ENCODE data around the gene SMARCAL1. TPM values are rescaled to one million over a fixed set of nuclear protein-coding genes. Genes with fewer than 3 reads are reported as not detected.

SMARCAL1 gene
- total RNA-seq, 1 experiment from 2014 or later, result 23.7 TPM

DNA sequence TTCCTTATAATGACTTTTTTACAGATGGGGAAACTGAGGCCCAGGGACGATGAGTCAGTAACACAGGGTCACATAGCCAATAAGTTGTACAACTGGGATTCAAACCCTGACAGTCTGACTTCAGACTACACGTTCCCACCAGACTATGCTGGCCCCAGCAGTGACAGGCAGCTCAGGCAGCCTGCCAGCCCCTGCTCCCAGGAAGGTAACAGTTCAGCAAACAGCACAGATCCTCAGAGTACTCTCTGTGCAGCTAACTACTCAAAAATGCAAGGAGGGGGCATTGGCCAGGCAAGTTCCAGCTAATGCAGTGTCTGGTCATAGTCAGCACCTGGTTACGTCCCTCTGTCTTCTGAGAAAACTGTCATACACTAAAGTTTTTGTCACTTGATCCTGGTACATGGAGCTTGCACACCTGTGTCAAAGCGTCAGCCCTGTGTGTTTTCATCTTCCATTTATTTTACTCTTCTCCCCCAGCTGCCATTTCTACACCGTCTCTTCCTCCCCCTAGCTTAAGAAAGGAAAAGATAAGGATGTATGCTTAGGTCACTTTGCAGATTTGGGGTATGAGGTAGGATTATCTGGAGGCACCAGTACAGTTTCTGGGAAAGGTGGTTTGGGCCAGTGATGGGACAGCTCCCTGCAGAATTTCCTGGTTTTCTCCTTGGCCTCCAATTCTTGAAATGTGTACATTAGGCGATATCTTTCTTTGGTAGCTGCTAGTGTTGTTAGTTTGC is 4.5 kb downstream of the SMARCAL1 start:
- Histone ChIP-seq H3K9me2 (replicated peaks; ENCODE audit: insufficient read depth, low read length) (no peaks in the 10 kb centered on the region), H3K9me3 (ENCODE audit: low read length) (no peaks in the 10 kb centered on the region), H3K9ac (ENCODE audit: low read length) (no peak overlapping the region), H3K36me3 (ENCODE audit: insufficient read depth, low read length) (peaks cover 27% of the 10 kb centered on the region), H3K27me3 (ENCODE audit: low read length) (no peaks in the 10 kb centered on the region), H4K20me1 (ENCODE audit: insufficient read depth, low read depth, low read length) (no peaks in the 10 kb centered on the region), H3K4me2 (ENCODE audit: low read depth, low read length, poor library complexity, severe bottlenecking) (no peak overlapping the region), H3K27ac (ENCODE audit: low read length) (no peak overlapping the region), H3K79me2 (ENCODE audit: low read length) (peaks cover 29% of the 10 kb centered on the region), H3K4me3 (ENCODE audit: low read length) (no peak overlapping the region), H2AFZ (ENCODE audit: low read length) (no peak overlapping the region), H3K4me1 (ENCODE audit: low read length) (peaks cover 29% of the 10 kb centered on the region)
- DNase-seq, result no peak

DNA sequence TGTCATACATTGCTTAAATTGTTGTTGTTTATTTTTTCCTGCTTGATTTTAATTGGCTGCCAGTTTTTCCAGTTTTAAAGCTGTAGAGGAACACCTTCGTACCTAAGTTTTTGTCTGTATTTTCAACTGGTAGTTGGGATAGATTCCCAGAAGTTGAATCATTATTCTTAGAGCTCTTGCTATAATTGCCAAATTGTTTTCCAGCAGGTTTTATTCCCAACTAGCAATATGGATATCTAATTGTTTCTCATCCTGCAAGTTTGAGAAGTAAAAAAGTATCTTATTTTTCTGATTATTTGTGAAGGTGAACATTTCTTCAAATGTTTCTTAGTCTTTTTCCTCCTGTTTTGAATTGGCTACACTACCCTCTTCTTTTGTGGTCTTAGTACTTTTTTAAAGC is 6.7 kb downstream of the SMARCAL1 start:
- Histone ChIP-seq H3K4me2 (ENCODE audit: low read depth, low read length, poor library complexity, severe bottlenecking) (no peak overlapping the region), H2AFZ (ENCODE audit: low read length) (no peak overlapping the region), H3K27me3 (ENCODE audit: low read length) (no peaks in the 10 kb centered on the region), H3K9me2 (replicated peaks; ENCODE audit: insufficient read depth, low read length) (no peaks in the 10 kb centered on the region), H3K79me2 (ENCODE audit: low read length) (peaks cover 15% of the 10 kb centered on the region), H3K9me3 (ENCODE audit: low read length) (no peaks in the 10 kb centered on the region), H3K27ac (ENCODE audit: low read length) (no peak overlapping the region), H3K9ac (ENCODE audit: low read length) (no peak overlapping the region), H3K4me1 (ENCODE audit: low read length) (peaks cover 18% of the 10 kb centered on the region), H3K36me3 (ENCODE audit: insufficient read depth, low read length) (peaks cover 46% of the 10 kb centered on the region), H4K20me1 (ENCODE audit: insufficient read depth, low read depth, low read length) (no peaks in the 10 kb centered on the region), H3K4me3 (ENCODE audit: low read length) (no peak overlapping the region)
- no peak for DNase-seq

- Histone ChIP-seq H3K9ac (ENCODE audit: low read length) (no peak overlapping the region), H3K4me1 (ENCODE audit: low read length) (peaks cover 16% of the 10 kb centered on the region), H3K4me2 (ENCODE audit: low read depth, low read length, poor library complexity, severe bottlenecking) (no peak overlapping the region), H3K36me3 (ENCODE audit: insufficient read depth, low read length) (peaks cover 54% of the 10 kb centered on the region), H3K27me3 (ENCODE audit: low read length) (no peaks in the 10 kb centered on the region), H3K27ac (ENCODE audit: low read length) (no peak overlapping the region), H3K9me3 (ENCODE audit: low read length) (no peaks in the 10 kb centered on the region), H3K79me2 (ENCODE audit: low read length) (peaks cover 6% of the 10 kb centered on the region; the same call in 1 of the 2 replicates), H2AFZ (ENCODE audit: low read length) (no peak overlapping the region), H4K20me1 (ENCODE audit: insufficient read depth, low read depth, low read length) (no peaks in the 10 kb centered on the region), H3K9me2 (replicated peaks; ENCODE audit: insufficient read depth, low read length) (no peaks in the 10 kb centered on the region), H3K4me3 (ENCODE audit: low read length) (no peak overlapping the region)
- no peak for DNase-seq
Measured at GRCh38 chr2:216420367-216421101, 8.2 kb downstream of the SMARCAL1 start.

DNA sequence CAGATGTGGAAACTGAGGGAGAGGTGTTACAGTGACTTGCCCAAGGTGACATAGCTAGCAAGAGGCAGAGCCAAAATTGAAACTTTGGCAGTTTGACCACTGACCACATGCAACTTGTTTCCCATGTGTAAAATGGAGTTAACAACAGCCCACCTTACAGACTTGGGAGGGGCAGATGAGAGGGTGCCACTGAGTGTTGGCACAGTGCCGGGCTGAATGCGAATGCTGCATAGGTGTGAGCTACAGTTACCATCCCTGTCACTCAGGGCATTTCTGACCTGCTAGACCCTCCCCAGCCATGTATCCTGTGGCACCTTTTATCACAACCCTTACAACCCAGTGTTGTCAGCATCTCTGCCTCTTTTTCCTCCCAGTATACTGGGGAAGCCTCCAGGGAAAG is 10.8 kb downstream of the SMARCAL1 start:
- no peak for DNase-seq
- H3K27ac ChIP-seq (ENCODE audit: low read length), result no peak overlapping the region

DNA sequence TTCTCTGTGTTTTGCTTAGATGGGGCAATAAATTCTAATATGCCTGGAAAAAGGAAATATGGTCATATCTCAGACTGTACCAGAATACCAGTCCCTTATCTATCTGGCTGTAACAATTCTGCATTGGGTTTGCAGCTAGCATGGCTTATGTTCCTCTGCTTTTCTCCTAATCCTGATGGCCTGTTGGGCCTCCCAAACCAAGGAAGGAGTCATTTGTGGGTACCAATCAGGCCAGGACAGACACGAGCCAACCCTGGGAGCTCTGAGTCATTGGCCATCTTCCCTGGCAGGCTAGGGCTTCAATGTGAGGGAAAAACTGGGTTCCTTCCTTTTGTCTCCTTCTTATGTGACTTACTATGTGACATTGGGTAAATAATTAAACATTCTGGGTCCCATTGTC is 12.0 kb downstream of the SMARCAL1 start:
- no peak overlapping the region for H3K9ac ChIP-seq (ENCODE audit: low read length)
- no peak overlapping the region for H3K27ac ChIP-seq (ENCODE audit: low read length)
- no peaks in the 10 kb centered on the region for H3K9me3 ChIP-seq (ENCODE audit: low read length)
- H4K20me1 ChIP-seq (ENCODE audit: insufficient read depth, low read depth, low read length), result no peaks in the 10 kb centered on the region
- no peaks in the 10 kb centered on the region for H3K9me2 ChIP-seq (replicated peaks; ENCODE audit: insufficient read depth, low read length)
- no peak for DNase-seq
- no peaks in the 10 kb centered on the region for H3K79me2 ChIP-seq (ENCODE audit: low read length)
- peaks cover 49% of the 10 kb centered on the region for H3K36me3 ChIP-seq (ENCODE audit: insufficient read depth, low read length)
- H2AFZ ChIP-seq (ENCODE audit: low read length), result no peak overlapping the region
- no peaks in the 10 kb centered on the region for H3K4me1 ChIP-seq (ENCODE audit: low read length)
- no peaks in the 10 kb centered on the region for H3K27me3 ChIP-seq (ENCODE audit: low read length)
- H3K4me2 ChIP-seq (ENCODE audit: low read depth, low read length, poor library complexity, severe bottlenecking), result no peak overlapping the region
- H3K4me3 ChIP-seq (ENCODE audit: low read length), result no peak overlapping the region

More for the DNA sequence above, 10.8 kb downstream of the SMARCAL1 start:
- no peak overlapping the region for H3K9ac ChIP-seq (ENCODE audit: low read length)
- H3K79me2 ChIP-seq (ENCODE audit: low read length), result no peaks in the 10 kb centered on the region
- no peak overlapping the region for H3K4me2 ChIP-seq (ENCODE audit: low read depth, low read length, poor library complexity, severe bottlenecking)
- H3K9me2 ChIP-seq (replicated peaks; ENCODE audit: insufficient read depth, low read length), result no peaks in the 10 kb centered on the region
- H3K9me3 ChIP-seq (ENCODE audit: low read length), result no peaks in the 10 kb centered on the region
- H3K27me3 ChIP-seq (ENCODE audit: low read length), result no peaks in the 10 kb centered on the region
- H3K4me3 ChIP-seq (ENCODE audit: low read length), result no peak overlapping the region
- no peak overlapping the region for H2AFZ ChIP-seq (ENCODE audit: low read length)
- H3K4me1 ChIP-seq (ENCODE audit: low read length), result no peaks in the 10 kb centered on the region
- peaks cover 48% of the 10 kb centered on the region for H3K36me3 ChIP-seq (ENCODE audit: insufficient read depth, low read length)
- H4K20me1 ChIP-seq (ENCODE audit: insufficient read depth, low read depth, low read length), result no peaks in the 10 kb centered on the region

GRCh38 chr2:216425008-216425787 is 12.9 kb downstream of the SMARCAL1 start:
- H3K4me2 ChIP-seq (ENCODE audit: low read depth, low read length, poor library complexity, severe bottlenecking), result no peak overlapping the region
- no peaks in the 10 kb centered on the region for H3K27me3 ChIP-seq (ENCODE audit: low read length)
- no peak overlapping the region for H2AFZ ChIP-seq (ENCODE audit: low read length)
- no peaks in the 10 kb centered on the region for H3K79me2 ChIP-seq (ENCODE audit: low read length)
- no peaks in the 10 kb centered on the region for H3K9me3 ChIP-seq (ENCODE audit: low read length)
- no peaks in the 10 kb centered on the region for H4K20me1 ChIP-seq (ENCODE audit: insufficient read depth, low read depth, low read length)
- H3K9ac ChIP-seq (ENCODE audit: low read length), result no peak overlapping the region
- no peak overlapping the region for H3K4me3 ChIP-seq (ENCODE audit: low read length)
- no peak for DNase-seq
- peaks cover 57% of the 10 kb centered on the region for H3K36me3 ChIP-seq (ENCODE audit: insufficient read depth, low read length)
- no peaks in the 10 kb centered on the region for H3K4me1 ChIP-seq (ENCODE audit: low read length)
- H3K27ac ChIP-seq (ENCODE audit: low read length), result no peak overlapping the region
- no peaks in the 10 kb centered on the region for H3K9me2 ChIP-seq (replicated peaks; ENCODE audit: insufficient read depth, low read length)

GRCh38 chr2:216426166-216426777 is 14.0 kb downstream of the SMARCAL1 start:
- H3K36me3 ChIP-seq (ENCODE audit: insufficient read depth, low read length), result peaks cover 58% of the 10 kb centered on the region
- H2AFZ ChIP-seq (ENCODE audit: low read length), result no peak overlapping the region

DNA sequence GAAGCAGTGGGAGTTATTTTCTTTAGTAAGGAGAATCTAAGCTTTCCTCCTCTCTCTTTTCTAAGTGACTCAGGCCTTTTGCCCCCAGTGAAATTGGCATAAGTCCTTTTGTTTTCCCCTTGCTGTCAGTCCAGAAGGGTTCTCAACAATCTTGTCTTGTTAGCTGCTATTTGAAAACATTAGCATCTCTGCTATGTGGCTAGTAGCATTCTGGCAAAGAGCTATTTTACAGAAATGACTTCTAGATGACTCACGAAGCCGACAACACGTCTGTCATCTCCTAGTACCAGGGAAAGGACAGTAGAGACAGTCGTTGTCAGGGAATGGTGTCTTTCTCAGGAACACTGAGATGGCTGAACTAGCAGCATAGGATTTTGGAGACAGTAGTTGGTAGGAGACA is 14.7 kb downstream of the SMARCAL1 start:
- Histone ChIP-seq H3K9me3 (ENCODE audit: low read length) (no peaks in the 10 kb centered on the region), H3K4me1 (ENCODE audit: low read length) (no peaks in the 10 kb centered on the region), H3K9me2 (replicated peaks; ENCODE audit: insufficient read depth, low read length) (no peaks in the 10 kb centered on the region), H3K9ac (ENCODE audit: low read length) (no peak overlapping the region), H3K4me3 (ENCODE audit: low read length) (no peak overlapping the region), H2AFZ (ENCODE audit: low read length) (no peak overlapping the region), H4K20me1 (ENCODE audit: insufficient read depth, low read depth, low read length) (no peaks in the 10 kb centered on the region), H3K4me2 (ENCODE audit: low read depth, low read length, poor library complexity, severe bottlenecking) (no peak overlapping the region), H3K27me3 (ENCODE audit: low read length) (no peaks in the 10 kb centered on the region), H3K79me2 (ENCODE audit: low read length) (no peaks in the 10 kb centered on the region), H3K27ac (ENCODE audit: low read length) (no peak overlapping the region), H3K36me3 (ENCODE audit: insufficient read depth, low read length) (peaks cover 58% of the 10 kb centered on the region)
- DNase-seq, result no peak

More at GRCh38 chr2:216426166-216426777, 14.0 kb downstream of the SMARCAL1 start:
- H3K9me2 ChIP-seq (replicated peaks; ENCODE audit: insufficient read depth, low read length), result no peaks in the 10 kb centered on the region
- H4K20me1 ChIP-seq (ENCODE audit: insufficient read depth, low read depth, low read length), result no peaks in the 10 kb centered on the region
- no peak overlapping the region for H3K4me3 ChIP-seq (ENCODE audit: low read length)
- H3K9ac ChIP-seq (ENCODE audit: low read length), result no peak overlapping the region
- DNase-seq, result no peak
- H3K27me3 ChIP-seq (ENCODE audit: low read length), result no peaks in the 10 kb centered on the region
- no peak overlapping the region for H3K4me2 ChIP-seq (ENCODE audit: low read depth, low read length, poor library complexity, severe bottlenecking)
- H3K79me2 ChIP-seq (ENCODE audit: low read length), result no peaks in the 10 kb centered on the region
- no peaks in the 10 kb centered on the region for H3K4me1 ChIP-seq (ENCODE audit: low read length)
- H3K9me3 ChIP-seq (ENCODE audit: low read length), result no peaks in the 10 kb centered on the region
- no peak overlapping the region for H3K27ac ChIP-seq (ENCODE audit: low read length)

Measured in Karpas-422 (cell line).